Amygdala (tissue), 56 donors: ENCODE measurements around the gene UBXN1.
"Not testable (repeated sequence)": the region's sequence is repeated elsewhere in the genome, so short reads cannot be mapped to it uniquely, and the experiment has no call there.

ENCODE experiments used
- DNase-seq, 56 donors: peaks; one replicate each; lab custom pipeline; 2025; lab: John Stamatoyannopoulos, UW

The UBXN1 gene

GRCh38 chr11:62677156-62677555 lies 1.7 kb downstream of the UBXN1 start:
- no peak for DNase-seq

- DNase-seq: no peak
These were observed 2.2 kb downstream of the UBXN1 start for GRCh38 chr11:62676698-62677097.

- DNase-seq: not testable (repeated sequence)
These were observed 3.5 kb downstream of the UBXN1 start for GRCh38 chr11:62675415-62675814.

- DNase-seq: no peak
These were observed 5.7 kb downstream of the UBXN1 start for GRCh38 chr11:62673196-62673525.

- peak in 55 of 56 donors; percentile 27 to 88 (median 72) for DNase-seq
These were observed 7.1 kb downstream of the UBXN1 start, which contains the start of the genes LBHD1 and UQCC3 for GRCh38 chr11:62671608-62672389. TSS of gene LBHD1 (minus strand) at chr11:62672267. CDS start at chr11:62670031, 2,236 bp downstream. TSS of gene UQCC3 (plus strand) at chr11:62671673. CDS start at chr11:62671746, 73 bp downstream.

- DNase-seq: no peak
These were observed 7.7 kb downstream of the UBXN1 start for GRCh38 chr11:62671236-62671607.

- no peak for DNase-seq
These were observed 9.3 kb downstream of the UBXN1 start for GRCh38 chr11:62669420-62670161.

GRCh38 chr11:62667460-62667859 lies 11.4 kb downstream of the UBXN1 start:
- DNase-seq: no peak

GRCh38 chr11:62666259-62666926 lies 12.5 kb downstream of the UBXN1 start:
- no peak for DNase-seq

GRCh38 chr11:62665599-62666258 lies 13.1 kb downstream of the UBXN1 start:
- DNase-seq: peak in 26 of 56 donors; percentile 20 to 71 (median 53)

GRCh38 chr11:62665075-62665598 lies 13.7 kb downstream of the UBXN1 start, which contains the start of the genes C11orf98 and CSKMT:
TSS of gene C11orf98 (minus strand) at chr11:62665210. CDS start at chr11:62665169, 41 bp downstream.
TSS of gene CSKMT (plus strand) at chr11:62665312. CDS start at chr11:62665880, 568 bp downstream.
- DNase-seq: peak; percentile 21 to 97 (median 92)

GRCh38 chr11:62664405-62665074 lies 14.3 kb downstream of the UBXN1 start:
- DNase-seq: peak in 9 of 56 donors; percentile 40 to 72 (median 57)

- DNase-seq: no peak
These were observed 22.0 kb downstream of the UBXN1 start for GRCh38 chr11:62656796-62657429.

- DNase-seq: no peak
These were observed 24.6 kb downstream of the UBXN1 start for GRCh38 chr11:62654297-62654696.

- DNase-seq: peak in 2 of 56 donors; percentile 43 to 53
These were observed 26.5 kb downstream of the UBXN1 start for GRCh38 chr11:62652161-62653006.

- DNase-seq: not testable (repeated sequence)
These were observed 28.6 kb downstream of the UBXN1 start for GRCh38 chr11:62650283-62650682.

GRCh38 chr11:62649486-62649885 lies 29.4 kb downstream of the UBXN1 start:
- no peak for DNase-seq

GRCh38 chr11:62648967-62649364 lies 29.9 kb downstream of the UBXN1 start:
- no peak for DNase-seq
